ENCODE data around the gene MRPS34.

The MRPS34 gene

GRCh38 chr16:1751946-1752345, 21.0 kb downstream of the MRPS34 start:
- no peak for TF ChIP-seq CTCF (IDR thresholded peaks at IDR 0.05; ENCODE audit: control insufficient read depth, insufficient read depth, low read depth, low read length, missing control alignments)
- DNase-seq (ENCODE audit: low read depth), result no peak
- H3K4me3 ChIP-seq (ENCODE audit: control insufficient read depth, low read depth, low read length), result no peak overlapping the region

GRCh38 chr16:1749152-1750117, 23.5 kb downstream of the MRPS34 start:
- no peak overlapping the region for H3K4me3 ChIP-seq (ENCODE audit: control insufficient read depth, low read depth, low read length)
- no peak for TF ChIP-seq CTCF (IDR thresholded peaks at IDR 0.05; ENCODE audit: control insufficient read depth, insufficient read depth, low read depth, low read length, missing control alignments)
- DNase-seq (ENCODE audit: low read depth), result no peak

- no peak for TF ChIP-seq CTCF (IDR thresholded peaks at IDR 0.05; ENCODE audit: control insufficient read depth, insufficient read depth, low read depth, low read length, missing control alignments)
- H3K4me3 ChIP-seq (ENCODE audit: control insufficient read depth, low read depth, low read length), result no peak overlapping the region
Observed at GRCh38 chr16:1747934-1748333, 25.0 kb downstream of the MRPS34 start.

GRCh38 chr16:1746693-1747195, 26.2 kb downstream of the MRPS34 start:
- no peak overlapping the region for H3K4me3 ChIP-seq (ENCODE audit: control insufficient read depth, low read depth, low read length)
- no peak for DNase-seq (ENCODE audit: low read depth)
- TF ChIP-seq CTCF (IDR thresholded peaks at IDR 0.05; ENCODE audit: control insufficient read depth, insufficient read depth, low read depth, low read length, missing control alignments), result no peak

More at GRCh38 chr16:1747934-1748333, 25.0 kb downstream of the MRPS34 start:
- no peak for DNase-seq (ENCODE audit: low read depth)

- TF ChIP-seq CTCF (IDR thresholded peaks at IDR 0.05; ENCODE audit: control insufficient read depth, insufficient read depth, low read depth, low read length, missing control alignments), result no peak
- no peak overlapping the region for H3K4me3 ChIP-seq (ENCODE audit: control insufficient read depth, low read depth, low read length)
- DNase-seq (ENCODE audit: low read depth), result no peak
Observed at GRCh38 chr16:1745900-1746692, 26.8 kb downstream of the MRPS34 start.

GRCh38 chr16:1745181-1745899, 27.6 kb downstream of the MRPS34 start:
- DNase-seq (ENCODE audit: low read depth), result peak; percentile 29
- no peak overlapping the region for H3K4me3 ChIP-seq (ENCODE audit: control insufficient read depth, low read depth, low read length)
- no peak for TF ChIP-seq CTCF (IDR thresholded peaks at IDR 0.05; ENCODE audit: control insufficient read depth, insufficient read depth, low read depth, low read length, missing control alignments)

Measured in AG09309 (cell line).